Sigmoid colon (tissue), 4 donors: ENCODE data around the gene WDR87.

ENCODE experiments used
- CTCF ChIP-seq, 4 experiments: fragments of 450-650 bp in 3 of 4; fragments of 200-600 bp in 1 of 4; IDR thresholded peaks; one replicate each; pipeline ENCODE4 v1.5.1; 2016 to 2019; ENCODE audit warnings: antibody characterized with exemption in 4 of 4, mild to moderate bottlenecking in 3 of 4, moderate library complexity in 2 of 4
- POLR2A ChIP-seq, 2 donors: fragments of 450-650 bp; IDR thresholded peaks; one replicate each; pipeline ENCODE4 v1.6.1; 2016; ENCODE audit warnings: antibody characterized with exemption in 2 of 2, mild to moderate bottlenecking in 2 of 2, moderate library complexity in 2 of 2
- POLR2AphosphoS5 ChIP-seq, 4 donors: sonication (generic); formaldehyde crosslinking; IDR thresholded peaks; one replicate each; pipeline ENCODE4 v1.6.1; 2017; ENCODE audit warnings: antibody characterized with exemption in 4 of 4

GRCh38 chr19:37872383-37872782 is 34.0 kb downstream of the WDR87 start:
- TF ChIP-seq POLR2AphosphoS5 (IDR thresholded peaks at IDR 0.05) (no peak), CTCF (IDR thresholded peaks at IDR 0.05) (no peak), POLR2A (IDR thresholded peaks at IDR 0.05) (no peak)
